ENCODE measurements around the gene LUM. TPM values are rescaled to one million over a fixed set of nuclear protein-coding genes. Genes with fewer than 3 reads are reported as not detected.
A peak's percentile ranks its signal among the peaks of the same experiment; 100 is the strongest.

LUM gene, protein sequence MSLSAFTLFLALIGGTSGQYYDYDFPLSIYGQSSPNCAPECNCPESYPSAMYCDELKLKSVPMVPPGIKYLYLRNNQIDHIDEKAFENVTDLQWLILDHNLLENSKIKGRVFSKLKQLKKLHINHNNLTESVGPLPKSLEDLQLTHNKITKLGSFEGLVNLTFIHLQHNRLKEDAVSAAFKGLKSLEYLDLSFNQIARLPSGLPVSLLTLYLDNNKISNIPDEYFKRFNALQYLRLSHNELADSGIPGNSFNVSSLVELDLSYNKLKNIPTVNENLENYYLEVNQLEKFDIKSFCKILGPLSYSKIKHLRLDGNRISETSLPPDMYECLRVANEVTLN
- 17.1 TPM for polyA plus RNA-seq (2012; ENCODE audit: insufficient read depth, insufficient read length, low read depth)

DNA sequence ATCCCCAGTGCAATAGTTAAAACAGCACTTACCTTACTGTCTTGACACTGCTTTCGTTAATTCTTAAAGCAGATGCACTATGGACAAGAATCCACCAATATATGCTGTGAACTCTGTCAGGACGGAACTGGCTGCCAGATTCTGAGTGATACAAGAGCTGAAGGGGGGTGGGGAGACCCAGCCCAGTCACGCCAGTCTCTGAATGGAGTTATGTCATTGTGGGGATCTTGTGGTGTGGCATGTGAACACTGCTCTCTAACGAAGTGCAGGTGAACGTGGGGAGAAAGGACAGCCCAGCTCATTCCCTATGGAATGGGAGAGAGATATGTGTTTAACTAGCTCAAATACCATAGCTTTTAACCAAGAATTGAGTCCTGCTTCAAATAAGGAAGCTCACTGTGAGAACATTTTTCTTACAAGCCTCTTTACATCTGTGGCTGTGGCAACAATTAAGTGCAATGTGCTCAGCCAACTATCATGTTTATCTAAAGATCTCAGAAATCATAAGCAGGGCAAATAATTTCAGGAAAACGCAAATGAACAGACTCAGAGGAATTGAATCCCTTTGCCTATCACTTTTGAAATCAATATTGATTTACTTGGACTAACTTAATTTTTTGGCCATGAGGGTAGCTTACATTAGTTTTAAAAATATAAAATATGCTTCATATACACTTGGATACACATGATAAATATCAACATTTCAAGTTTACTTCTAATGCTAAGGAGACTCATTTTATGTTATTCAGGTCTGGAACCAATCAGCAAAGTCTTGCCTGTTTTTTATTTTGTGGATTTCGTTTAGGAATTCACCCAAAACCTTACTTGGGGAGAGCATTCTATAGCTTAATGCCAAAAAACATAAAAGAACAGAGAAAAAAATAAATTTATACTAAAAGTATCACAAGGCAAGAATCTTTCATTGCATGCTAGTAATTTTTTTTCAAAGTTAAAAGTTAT, at the start of gene LUM:
TSS of gene LUM (minus strand) at position 129 of the 960 bp plus-strand sequence. CDS start 2,515 bp downstream, outside the sequence.
- H3K4me3 ChIP-seq (ENCODE audit: low read depth, low read length): peak within 1 kb of the TSS; percentile 50
- peak; percentile 54 for DNase-seq
- TF ChIP-seq, protein P1, sequence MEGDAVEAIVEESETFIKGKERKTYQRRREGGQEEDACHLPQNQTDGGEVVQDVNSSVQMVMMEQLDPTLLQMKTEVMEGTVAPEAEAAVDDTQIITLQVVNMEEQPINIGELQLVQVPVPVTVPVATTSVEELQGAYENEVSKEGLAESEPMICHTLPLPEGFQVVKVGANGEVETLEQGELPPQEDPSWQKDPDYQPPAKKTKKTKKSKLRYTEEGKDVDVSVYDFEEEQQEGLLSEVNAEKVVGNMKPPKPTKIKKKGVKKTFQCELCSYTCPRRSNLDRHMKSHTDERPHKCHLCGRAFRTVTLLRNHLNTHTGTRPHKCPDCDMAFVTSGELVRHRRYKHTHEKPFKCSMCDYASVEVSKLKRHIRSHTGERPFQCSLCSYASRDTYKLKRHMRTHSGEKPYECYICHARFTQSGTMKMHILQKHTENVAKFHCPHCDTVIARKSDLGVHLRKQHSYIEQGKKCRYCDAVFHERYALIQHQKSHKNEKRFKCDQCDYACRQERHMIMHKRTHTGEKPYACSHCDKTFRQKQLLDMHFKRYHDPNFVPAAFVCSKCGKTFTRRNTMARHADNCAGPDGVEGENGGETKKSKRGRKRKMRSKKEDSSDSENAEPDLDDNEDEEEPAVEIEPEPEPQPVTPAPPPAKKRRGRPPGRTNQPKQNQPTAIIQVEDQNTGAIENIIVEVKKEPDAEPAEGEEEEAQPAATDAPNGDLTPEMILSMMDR (IDR thresholded peaks at IDR 0.05; ENCODE audit: low read depth, low read length): no peak

DNA sequence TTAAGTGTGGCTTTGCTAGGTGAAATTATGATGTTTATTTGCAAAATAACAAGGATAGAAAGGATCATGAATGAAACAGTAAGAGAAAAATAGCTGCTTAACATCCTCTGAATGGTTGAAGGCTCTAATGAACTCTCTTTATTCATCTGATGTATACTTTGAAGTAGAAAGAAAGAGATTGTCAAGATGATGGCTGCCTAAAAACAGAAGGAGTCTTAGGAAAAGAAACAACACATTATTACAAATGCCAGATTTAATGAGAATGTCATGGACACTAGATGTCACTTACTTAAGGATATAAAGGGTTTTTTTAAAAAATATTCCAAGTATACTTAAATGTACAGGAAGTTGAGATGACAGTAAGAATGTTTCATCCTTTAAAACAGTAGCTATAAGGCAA, 49.7 kb upstream of the LUM start:
- no peak overlapping the region for H3K4me3 ChIP-seq (ENCODE audit: low read depth, low read length)
- H3K36me3 ChIP-seq: no peaks in the 10 kb centered on the region
- H3K9me3 ChIP-seq: no peaks in the 10 kb centered on the region
- TF ChIP-seq, protein P1 (IDR thresholded peaks at IDR 0.05; ENCODE audit: low read depth, low read length): no peak
- DNase-seq: no peak
- H3K27me3 ChIP-seq: no peaks in the 10 kb centered on the region
- no peaks in the 10 kb centered on the region for H3K4me1 ChIP-seq

More for the DNA sequence above, at the start of gene LUM:
- Histone ChIP-seq H3K27me3 (no peaks in the 10 kb centered on the region), H3K9me3 (no peaks in the 10 kb centered on the region), H3K36me3 (no peaks in the 10 kb centered on the region), H3K4me1 (peaks cover 14% of the 10 kb centered on the region)

DNA sequence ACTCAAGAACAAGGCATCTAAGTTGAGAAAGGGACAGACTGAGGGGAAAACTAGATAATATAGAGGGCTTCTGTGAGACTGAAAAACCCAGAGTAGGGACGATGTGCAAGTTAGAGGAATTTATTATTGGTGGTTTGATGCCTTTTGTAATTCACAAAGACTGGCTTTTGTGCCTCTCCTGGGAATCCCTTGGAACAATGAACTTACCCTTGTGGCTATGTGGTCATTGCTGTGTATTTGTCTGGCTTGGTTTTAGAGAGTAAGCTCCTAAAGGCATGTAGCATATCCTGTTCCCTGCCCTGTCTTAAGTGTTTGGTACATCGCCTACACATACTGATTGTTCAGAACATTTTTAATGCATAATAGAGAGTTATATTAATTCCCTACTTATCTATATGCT, 44.7 kb upstream of the LUM start:
- no peaks in the 10 kb centered on the region for H3K4me1 ChIP-seq
- no peaks in the 10 kb centered on the region for H3K36me3 ChIP-seq
- no peak for DNase-seq
- no peaks in the 10 kb centered on the region for H3K27me3 ChIP-seq
- no peak overlapping the region for H3K4me3 ChIP-seq (ENCODE audit: low read depth, low read length)
- no peaks in the 10 kb centered on the region for H3K9me3 ChIP-seq
- TF ChIP-seq, protein P1 (IDR thresholded peaks at IDR 0.05; ENCODE audit: low read depth, low read length): no peak

DNA sequence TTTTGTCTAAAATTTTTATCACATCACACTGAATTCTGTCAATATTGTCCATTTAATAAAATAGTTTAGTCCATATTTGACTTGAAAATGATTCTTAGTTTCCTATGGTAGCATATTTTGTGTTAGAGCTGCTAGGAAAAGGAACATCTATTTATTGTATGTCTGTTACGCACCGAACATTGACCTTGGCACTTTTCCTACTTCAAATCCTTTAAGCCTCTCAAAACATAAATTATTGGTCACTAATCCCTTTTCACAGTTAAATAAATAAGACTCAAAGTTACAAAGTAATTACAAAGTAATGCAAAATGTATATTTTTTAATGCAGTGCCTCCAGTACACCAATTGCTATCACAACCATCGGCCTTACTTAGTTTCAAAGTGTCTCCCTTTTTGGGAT, 42.8 kb upstream of the LUM start:
- no peak for DNase-seq
- Histone ChIP-seq H3K4me3 (ENCODE audit: low read depth, low read length) (no peak overlapping the region), H3K27me3 (no peaks in the 10 kb centered on the region), H3K9me3 (no peaks in the 10 kb centered on the region), H3K4me1 (no peaks in the 10 kb centered on the region), H3K36me3 (no peaks in the 10 kb centered on the region)
- TF ChIP-seq, protein P1 (IDR thresholded peaks at IDR 0.05; ENCODE audit: low read depth, low read length): no peak

DNA sequence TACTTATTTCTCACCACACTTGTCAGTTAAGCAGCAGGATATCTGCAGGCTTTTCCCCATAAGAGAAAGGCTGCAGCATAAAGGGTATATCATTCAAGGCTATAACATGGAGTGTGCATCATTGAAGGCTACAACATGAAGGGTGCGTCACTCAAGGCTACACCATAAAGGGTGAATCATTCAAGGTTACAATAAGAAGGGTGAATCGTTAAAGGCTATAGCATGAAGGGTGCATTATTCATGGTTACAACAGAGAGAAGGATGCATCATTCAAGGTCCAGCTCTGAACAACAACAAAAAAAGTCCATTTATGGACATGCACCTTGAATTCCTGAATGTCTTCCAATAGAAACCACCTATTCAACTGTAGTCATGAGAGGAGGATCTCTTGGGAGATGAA, 32.8 kb upstream of the LUM start:
- H3K4me1 ChIP-seq: peaks cover 8% of the 10 kb centered on the region
- DNase-seq: no peak
- TF ChIP-seq, protein P1 (IDR thresholded peaks at IDR 0.05; ENCODE audit: low read depth, low read length): no peak
- H3K4me3 ChIP-seq (ENCODE audit: low read depth, low read length): no peak overlapping the region
- no peaks in the 10 kb centered on the region for H3K9me3 ChIP-seq
- no peaks in the 10 kb centered on the region for H3K27me3 ChIP-seq
- no peaks in the 10 kb centered on the region for H3K36me3 ChIP-seq
